SK-N-SH (cell line): Measurements from ENCODE around the gene ITGAL. TPM values are rescaled to one million over a fixed set of nuclear protein-coding genes. Genes with fewer than 3 reads are reported as not detected.

ENCODE experiments used
- CTCF ChIA-PET: fragments of 300-600, 350-600 bp; formaldehyde crosslinking; extraction: SDS; loops from one replicate; lab custom pipeline; 2021; lab: Yijun Ruan, JAX
- POLR2A ChIA-PET: fragments of 350-600 bp; sonication (Branson Sonifier 250); formaldehyde crosslinking; extraction: SDS; loops from one replicate; lab custom pipeline; 2020; ENCODE audit warnings: antibody characterized with exemption, inconsistent platforms; lab: Yijun Ruan, JAX
- DNase-seq: peaks from one replicate; pipeline ENCODE4 v3.0.0; 2012
- H2AFZ ChIP-seq: fragments of 200-600 bp; sonication (generic); 2 replicates; pipeline ENCODE4 v1.8.1; 2016; ENCODE audit warnings: antibody characterized with exemption, mild to moderate bottlenecking, low read depth
- H3F3A ChIP-seq: fragments of 200-600 bp; sonication (generic); replicated peaks from 2 replicates; pipeline ENCODE3; 2016; ENCODE audit warnings: antibody characterized with exemption, mild to moderate bottlenecking; ENCODE audit not compliant: insufficient read depth
- H3K27ac ChIP-seq, 2 experiments: fragments of 200-500 bp in 1 of 2; fragments of 200-600 bp in 1 of 2; sonication (Bioruptor generic) in 1 of 2; sonication (generic), shearing (Covaris generic) in 1 of 2; 2 replicates each; pipeline versions ENCODE4 v1.5.1 to v1.6.1; 2014 to 2016; ENCODE audit warnings: low read depth in 2 of 2, inconsistent platforms in 1 of 2, low read length in 1 of 2, mild to moderate bottlenecking in 1 of 2, mixed read lengths in 1 of 2
- H3K27me3 ChIP-seq: fragments of 200-600 bp; sonication (generic), shearing (Covaris generic); 2 replicates; pipeline ENCODE4 v1.6.1; 2016; ENCODE audit warnings: mixed run types; ENCODE audit not compliant: insufficient read depth
- H3K36me3 ChIP-seq, 2 experiments: fragments of 200-500 bp in 1 of 2; fragments of 200-600 bp in 1 of 2; sonication (Bioruptor generic) in 1 of 2; sonication (generic) in 1 of 2; replicated peaks in 1 of 2; 2 replicates each; pipeline versions ENCODE3 to v1.5.1; 2014 to 2016; ENCODE audit warnings: low read length in 1 of 2, mild to moderate bottlenecking in 1 of 2; ENCODE audit not compliant: insufficient read depth in 2 of 2, control insufficient read depth in 1 of 2
- H3K4me1 ChIP-seq, 2 experiments: fragments of 200-500 bp in 1 of 2; fragments of 200-600 bp in 1 of 2; sonication (Bioruptor generic) in 1 of 2; sonication (generic), shearing (Covaris generic) in 1 of 2; 2 replicates each; pipeline versions ENCODE4 v1.5.1 to v1.6.1; 2014 to 2016; ENCODE audit warnings: low read depth in 1 of 2, low read length in 1 of 2, mixed run types in 1 of 2; ENCODE audit not compliant: insufficient read depth in 2 of 2, control insufficient read depth in 1 of 2
- H3K4me2 ChIP-seq: fragments of 200-600 bp; sonication (generic), shearing (Covaris generic); 2 replicates; pipeline ENCODE4 v1.6.1; 2017; ENCODE audit warnings: mixed run types
- H3K4me3 ChIP-seq, 2 experiments: fragments of 200-500 bp in 1 of 2; fragments of 200-600 bp in 1 of 2; sonication (Bioruptor generic) in 1 of 2; sonication (generic), shearing (Covaris generic) in 1 of 2; 2 replicates each; pipeline versions ENCODE4 v1.5.1 to v1.8.1; 2014 to 2016; ENCODE audit warnings: low read depth in 2 of 2, inconsistent platforms in 1 of 2, low read length in 1 of 2, mild to moderate bottlenecking in 1 of 2, mixed read lengths in 1 of 2, moderate library complexity in 1 of 2
- H3K79me2 ChIP-seq: fragments of 200-600 bp; sonication (generic); 2 replicates; pipeline ENCODE4 v1.8.1; 2017; ENCODE audit warnings: mild to moderate bottlenecking; ENCODE audit not compliant: insufficient read depth
- H3K9ac ChIP-seq: fragments of 200-600 bp; sonication (generic); 2 replicates; pipeline ENCODE4 v1.6.1; 2017; ENCODE audit warnings: mixed run types
- H3K9me2 ChIP-seq: fragments of 200-600 bp; sonication (generic); 2 replicates; pipeline ENCODE4 v1.6.1; 2017; ENCODE audit warnings: mixed run types
- H3K9me3 ChIP-seq: fragments of 200-600 bp; sonication (generic); 2 replicates; pipeline ENCODE4 v1.6.1; 2017; ENCODE audit warnings: mixed run types, mild to moderate bottlenecking, moderate library complexity
- H4K20me1 ChIP-seq: fragments of 200-600 bp; sonication (generic); 2 replicates; pipeline ENCODE4 v1.6.1; 2017; ENCODE audit warnings: mild to moderate bottlenecking, mixed run types; ENCODE audit not compliant: insufficient read depth
- CHD2 ChIP-seq: fragments of 150-350 bp; IDR thresholded peaks from 2 replicates; pipeline ENCODE4 v1.6.1; 2018; ENCODE audit warnings: low read length; ENCODE audit not compliant: partially characterized antibody
- CTCF ChIP-seq: fragments of 200-600 bp; sonication (generic); IDR thresholded peaks from 2 replicates; pipeline ENCODE4 v1.6.1; 2017; ENCODE audit warnings: antibody characterized with exemption, mild to moderate bottlenecking, moderate library complexity
- EP300 ChIP-seq, 2 experiments: IDR thresholded peaks; 2 replicates each; pipeline versions ENCODE4 v1.4.0 to v1.6.1; 2012; ENCODE audit warnings: borderline replicate concordance in 1 of 2, low read depth in 1 of 2, low read length in 1 of 2
- EZH2phosphoT487 ChIP-seq: fragments of 200-600 bp; sonication (generic); IDR thresholded peaks from 2 replicates; pipeline ENCODE4 v1.6.1; 2017; ENCODE audit warnings: low read depth, mixed run types, mild to moderate bottlenecking, antibody characterized with exemption, moderate library complexity, borderline replicate concordance
- FOSL2 ChIP-seq: IDR thresholded peaks from 2 replicates; pipeline ENCODE4 v1.4.0; 2012; ENCODE audit warnings: low read depth, mild to moderate bottlenecking, moderate library complexity, borderline replicate concordance
- FOXM1 ChIP-seq: IDR thresholded peaks from 2 replicates; pipeline ENCODE4 v1.4.0; 2012; ENCODE audit warnings: low read depth, mild to moderate bottlenecking
- GATA2 ChIP-seq: sonication (generic); formaldehyde crosslinking; IDR thresholded peaks from 2 replicates; pipeline ENCODE4 v1.5.0; 2020; ENCODE audit warnings: mild to moderate bottlenecking, missing genetic modification reagents
- IRF3 ChIP-seq: fragments of 150-350 bp; IDR thresholded peaks from 2 replicates; pipeline ENCODE4 v1.6.1; 2016; ENCODE audit warnings: mild to moderate bottlenecking, low read depth, low read length
- MEF2A ChIP-seq: IDR thresholded peaks from 2 replicates; pipeline ENCODE4 v1.4.0; 2012; ENCODE audit warnings: low read depth, borderline replicate concordance
- NFIC ChIP-seq: IDR thresholded peaks from 2 replicates; pipeline ENCODE4 v1.4.0; 2012; ENCODE audit warnings: borderline replicate concordance
- RAD21 ChIP-seq: IDR thresholded peaks from 2 replicates; pipeline ENCODE4 v1.6.1; 2012; ENCODE audit warnings: mild to moderate bottlenecking, low read length
- RCOR1 ChIP-seq: fragments of 150-350 bp; IDR thresholded peaks from 2 replicates; pipeline ENCODE4 v1.6.1; 2017; ENCODE audit warnings: antibody characterized with exemption, low read length
- REST ChIP-seq: IDR thresholded peaks from 2 replicates; pipeline ENCODE4 v1.6.1; 2012; ENCODE audit warnings: mild to moderate bottlenecking, low read depth, low read length, moderate library complexity
- RFX5 ChIP-seq: IDR thresholded peaks from 2 replicates; pipeline ENCODE4 v1.6.1; 2012; ENCODE audit warnings: mild to moderate bottlenecking, improper control_type of control experiment, low read length
- TAF1 ChIP-seq: IDR thresholded peaks from 2 replicates; pipeline ENCODE4 v1.6.1; 2012; ENCODE audit warnings: low read depth, mild to moderate bottlenecking, low read length, moderate library complexity, borderline replicate concordance
- TCF12 ChIP-seq: IDR thresholded peaks from 2 replicates; pipeline ENCODE4 v1.4.0; 2012
- USF1 ChIP-seq: IDR thresholded peaks from 2 replicates; pipeline ENCODE4 v1.4.0; 2012; ENCODE audit warnings: low read depth, borderline replicate concordance
- ZBTB33 ChIP-seq: IDR thresholded peaks from 2 replicates; pipeline ENCODE4 v1.4.0; 2012; ENCODE audit warnings: low read depth, borderline replicate concordance
- WGBS: methylation state at CpG from one replicate; pipeline ENCODE4 v1.1.6; 2017; ENCODE audit warnings: low lambda C conversion rate; 5-methylcytosine and 5-hydroxymethylcytosine counted together
- polyA plus RNA-seq, 3 experiments: library from polyadenylated mRNA; depleted of rRNA; stranded (reverse); fragments of >200 nt; gene quantifications; 2 replicates each; pipeline ENCODE4 v1.2.3, GENCODE V29; 2012

ITGAL gene
- polyA plus RNA-seq, 1 of the 3 experiments (the other 2 are of a cell fraction): 0.12 TPM

GRCh38 chr16:30561089-30561816 is 88.7 kb downstream of the ITGAL start (continued):
- TF ChIP-seq USF1 (no peak), EP300 (IDR thresholded peaks at IDR 0.05; ENCODE audit: borderline replicate concordance in 1 of 2, low read depth in 1 of 2, low read length in 1 of 2) (no peak), NFIC (no peak), TAF1 (no peak), FOSL2 (no peak)

- POLR2A ChIA-PET: interaction anchor here (0.6 to 1.8 kb wide), 2 partner anchors 10 to 26 kb away, joined by 3 to 8 read pairs; partner anchors contain the start of gene ZNF688
- no peaks in the 10 kb centered on the region for H3K27me3 ChIP-seq
- no peak for DNase-seq
- no peaks in the 10 kb centered on the region for H3K9me3 ChIP-seq
- peaks cover 9% of the 10 kb centered on the region for H3F3A ChIP-seq
- TF ChIP-seq MEF2A: no peak
- no peak for TF ChIP-seq CHD2
- no peak for TF ChIP-seq RFX5
- no peak for TF ChIP-seq FOXM1
- TF ChIP-seq FOSL2: no peak
- no peak for TF ChIP-seq TCF12
- TF ChIP-seq EZH2phosphoT487: no peak
- no peak for TF ChIP-seq RAD21
- TF ChIP-seq RCOR1: no peak
- no peak for TF ChIP-seq CTCF
- no peak for TF ChIP-seq GATA2
- TF ChIP-seq REST: no peak
- no peak for TF ChIP-seq IRF3
- no peak for TF ChIP-seq EP300 (IDR thresholded peaks at IDR 0.05; ENCODE audit: borderline replicate concordance in 1 of 2, low read depth in 1 of 2, low read length in 1 of 2)
- TF ChIP-seq ZBTB33: no peak
- CTCF ChIA-PET: interaction anchor here (0.8 kb wide), 1 partner anchor 30 kb away, joined by 3 read pairs; no protein-coding TSS in a partner anchor
- no peak overlapping the region for H2AFZ ChIP-seq
- no peak overlapping the region for H3K9ac ChIP-seq
- no peaks in the 10 kb centered on the region for H4K20me1 ChIP-seq
- H3K4me1 ChIP-seq: peaks cover 0 to 3% of the 10 kb centered on the region in 2 experiments; a peak in 1 of 4 replicates
- no peaks in the 10 kb centered on the region for H3K9me2 ChIP-seq
- no peak overlapping the region for H3K27ac ChIP-seq
- no peak overlapping the region for H3K4me3 ChIP-seq
- 96% methylated on average over 14 of the region's 14 CpGs for WGBS
- peaks cover 8% of the 10 kb centered on the region for H3K79me2 ChIP-seq
- no peaks in the 10 kb centered on the region for H3K36me3 ChIP-seq
- no peak overlapping the region for H3K4me2 ChIP-seq
Observed at GRCh38 chr16:30562021-30562420, 89.5 kb downstream of the ITGAL start.
